PFSK-1 (cell line): Measurements from ENCODE around the gene MAPK1.

Source experiments
- POLR2AphosphoS5 ChIP-seq: IDR thresholded peaks from 2 replicates; pipeline ENCODE4 v1.6.1; 2012; ENCODE audit warnings: low read depth, mild to moderate bottlenecking, control low read depth, low read length, moderate library complexity
- REST ChIP-seq, 2 experiments: IDR thresholded peaks; 2 replicates each; pipeline versions ENCODE4 v1.6.1 to v1.8.0; 2011 to 2012; ENCODE audit warnings: low read depth in 2 of 2, low read length in 2 of 2, control low read depth in 1 of 2, inconsistent platforms in 1 of 2, mild to moderate bottlenecking in 1 of 2, moderate library complexity in 1 of 2; ENCODE audit not compliant: insufficient read depth in 1 of 2

- TF ChIP-seq REST (IDR thresholded peaks at IDR 0.05; ENCODE audit: insufficient read depth in 1 of 2, low read depth in 2 of 2, low read length in 2 of 2) (no peak), POLR2AphosphoS5 (no peak)
These were observed 6.9 kb downstream of the MAPK1 start for GRCh38 chr22:21860491-21861039.
